PFSK-1 (cell line): ENCODE measurements around the gene FGA.

Source experiments
- FOXP2 ChIP-seq: optimal IDR thresholded peaks from 2 replicates; pipeline ENCODE3; 2011; ENCODE audit warnings: borderline replicate concordance, control low read depth, inconsistent platforms; ENCODE audit not compliant: insufficient read depth; ENCODE audit errors: extremely low read length, extremely low read depth
- POLR2AphosphoS5 ChIP-seq: IDR thresholded peaks from 2 replicates; pipeline ENCODE4 v1.6.1; 2012; ENCODE audit warnings: low read depth, mild to moderate bottlenecking, control low read depth, low read length, moderate library complexity
- SIN3A ChIP-seq: IDR thresholded peaks from 2 replicates; pipeline ENCODE4 v1.6.1; 2012; ENCODE audit warnings: mild to moderate bottlenecking, low read length, moderate library complexity, borderline replicate concordance; ENCODE audit not compliant: insufficient read depth
- TAF1 ChIP-seq: IDR thresholded peaks from 2 replicates; pipeline ENCODE4 v1.6.1; 2012; ENCODE audit warnings: low read length, control low read depth, borderline replicate concordance; ENCODE audit not compliant: insufficient read depth
- TF ChIP-seq, protein P1 (sequence below), 2 experiments: IDR thresholded peaks; 2 replicates each; pipeline versions ENCODE4 v1.6.1 to v1.8.0; 2011 to 2012; ENCODE audit warnings: low read depth in 2 of 2, low read length in 2 of 2, control low read depth in 1 of 2, inconsistent platforms in 1 of 2, mild to moderate bottlenecking in 1 of 2, moderate library complexity in 1 of 2; ENCODE audit not compliant: insufficient read depth in 1 of 2

The FGA gene

DNA sequence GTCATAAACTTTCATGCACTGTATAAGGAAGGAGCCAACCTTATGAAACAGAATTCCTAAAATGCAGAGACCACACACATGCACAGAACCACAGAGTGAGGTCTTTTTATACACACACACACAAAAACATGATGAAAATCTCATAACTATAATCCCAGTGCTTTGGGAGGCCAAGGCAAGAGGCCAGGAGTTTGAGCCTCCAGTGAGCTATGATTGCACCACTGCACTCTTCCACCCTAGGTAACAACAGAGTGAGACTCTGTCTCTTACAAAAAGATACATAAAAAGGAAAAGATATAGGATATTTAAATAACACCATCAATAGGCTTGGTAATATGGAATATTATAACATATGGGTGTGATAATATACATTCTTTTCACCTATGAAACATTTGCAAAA, 10.6 kb downstream of the FGA start:
- TF ChIP-seq POLR2AphosphoS5 (no peak), TAF1 (no peak), FOXP2 (no peak), SIN3A (no peak)
- TF ChIP-seq, protein P1, sequence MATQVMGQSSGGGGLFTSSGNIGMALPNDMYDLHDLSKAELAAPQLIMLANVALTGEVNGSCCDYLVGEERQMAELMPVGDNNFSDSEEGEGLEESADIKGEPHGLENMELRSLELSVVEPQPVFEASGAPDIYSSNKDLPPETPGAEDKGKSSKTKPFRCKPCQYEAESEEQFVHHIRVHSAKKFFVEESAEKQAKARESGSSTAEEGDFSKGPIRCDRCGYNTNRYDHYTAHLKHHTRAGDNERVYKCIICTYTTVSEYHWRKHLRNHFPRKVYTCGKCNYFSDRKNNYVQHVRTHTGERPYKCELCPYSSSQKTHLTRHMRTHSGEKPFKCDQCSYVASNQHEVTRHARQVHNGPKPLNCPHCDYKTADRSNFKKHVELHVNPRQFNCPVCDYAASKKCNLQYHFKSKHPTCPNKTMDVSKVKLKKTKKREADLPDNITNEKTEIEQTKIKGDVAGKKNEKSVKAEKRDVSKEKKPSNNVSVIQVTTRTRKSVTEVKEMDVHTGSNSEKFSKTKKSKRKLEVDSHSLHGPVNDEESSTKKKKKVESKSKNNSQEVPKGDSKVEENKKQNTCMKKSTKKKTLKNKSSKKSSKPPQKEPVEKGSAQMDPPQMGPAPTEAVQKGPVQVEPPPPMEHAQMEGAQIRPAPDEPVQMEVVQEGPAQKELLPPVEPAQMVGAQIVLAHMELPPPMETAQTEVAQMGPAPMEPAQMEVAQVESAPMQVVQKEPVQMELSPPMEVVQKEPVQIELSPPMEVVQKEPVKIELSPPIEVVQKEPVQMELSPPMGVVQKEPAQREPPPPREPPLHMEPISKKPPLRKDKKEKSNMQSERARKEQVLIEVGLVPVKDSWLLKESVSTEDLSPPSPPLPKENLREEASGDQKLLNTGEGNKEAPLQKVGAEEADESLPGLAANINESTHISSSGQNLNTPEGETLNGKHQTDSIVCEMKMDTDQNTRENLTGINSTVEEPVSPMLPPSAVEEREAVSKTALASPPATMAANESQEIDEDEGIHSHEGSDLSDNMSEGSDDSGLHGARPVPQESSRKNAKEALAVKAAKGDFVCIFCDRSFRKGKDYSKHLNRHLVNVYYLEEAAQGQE (IDR thresholded peaks at IDR 0.05; ENCODE audit: insufficient read depth in 1 of 2, low read depth in 2 of 2, low read length in 2 of 2): no peak

DNA sequence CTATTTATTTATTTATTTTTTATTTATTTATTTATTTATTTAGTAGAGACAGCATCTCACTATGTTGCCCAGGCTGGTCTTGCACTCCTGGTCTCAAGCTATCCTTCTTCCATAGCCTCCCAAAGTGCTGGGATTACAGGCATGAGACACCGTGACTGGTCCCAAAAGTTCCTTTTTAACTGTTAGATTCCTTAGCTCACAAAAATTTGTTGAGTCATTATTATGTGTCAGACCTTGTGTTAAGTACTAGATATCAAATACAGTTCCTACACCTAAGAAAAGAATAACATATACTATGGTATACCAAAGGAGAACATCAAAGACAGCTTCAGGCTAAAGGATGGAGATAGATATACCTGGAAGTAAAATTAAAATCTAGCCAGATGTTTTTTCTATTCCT, 11.6 kb downstream of the FGA start:
- TF ChIP-seq POLR2AphosphoS5: no peak
- TF ChIP-seq SIN3A: no peak
- no peak for TF ChIP-seq TAF1
- TF ChIP-seq, protein P1 (IDR thresholded peaks at IDR 0.05; ENCODE audit: insufficient read depth in 1 of 2, low read depth in 2 of 2, low read length in 2 of 2): no peak
- TF ChIP-seq FOXP2: no peak

DNA sequence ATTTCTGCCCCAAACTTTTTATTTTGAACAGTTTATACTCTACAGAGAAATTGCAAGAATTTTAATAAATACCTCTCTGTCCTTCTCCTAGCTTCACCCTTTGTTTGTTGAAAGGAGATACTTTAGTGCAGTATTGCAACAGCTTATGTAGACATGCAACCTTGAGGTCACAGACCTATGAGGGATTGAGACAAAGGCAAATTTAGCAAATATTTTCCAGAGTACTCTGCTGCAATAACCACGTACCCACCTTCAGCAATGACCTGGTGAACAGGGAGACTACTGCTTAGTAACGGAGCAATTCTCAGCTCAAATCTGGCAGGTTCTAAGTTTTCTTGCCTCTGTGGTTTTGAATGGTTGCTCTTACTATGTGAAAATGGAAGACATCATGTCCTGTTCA, 13.2 kb downstream of the FGA start:
- TF ChIP-seq TAF1 (no peak), POLR2AphosphoS5 (no peak), FOXP2 (no peak), SIN3A (no peak)
- TF ChIP-seq, protein P1 (IDR thresholded peaks at IDR 0.05; ENCODE audit: insufficient read depth in 1 of 2, low read depth in 2 of 2, low read length in 2 of 2): no peak

DNA sequence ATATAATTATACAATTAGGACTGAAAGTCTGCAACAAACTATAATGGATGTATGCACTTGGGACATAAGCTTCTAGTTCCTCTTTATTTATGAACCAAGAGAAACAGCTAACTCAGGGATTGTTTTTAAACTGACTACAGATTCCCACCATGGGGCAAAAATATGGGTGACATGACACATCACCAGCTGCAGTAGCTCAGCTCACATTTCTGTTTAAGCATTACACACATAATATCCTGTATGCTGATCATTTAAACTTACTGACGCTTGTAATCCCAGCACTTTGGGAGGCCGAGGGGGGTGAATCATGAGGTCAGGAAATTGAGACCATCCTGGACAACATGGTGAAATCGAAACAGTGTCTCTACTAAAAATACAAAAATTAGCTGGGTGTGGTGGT, 16.2 kb downstream of the FGA start:
- TF ChIP-seq SIN3A (no peak), TAF1 (no peak), POLR2AphosphoS5 (no peak), FOXP2 (no peak)
- TF ChIP-seq, protein P1 (IDR thresholded peaks at IDR 0.05; ENCODE audit: insufficient read depth in 1 of 2, low read depth in 2 of 2, low read length in 2 of 2): no peak
